ENCODE data around the gene SALL2.

- TF ChIP-seq GLIS3 (CRISPR knock-in tag; IDR thresholded peaks at IDR 0.05) (no peak), ZNF70 (CRISPR knock-in tag; IDR thresholded peaks at IDR 0.05) (no peak), TCF4 (CRISPR knock-in tag; IDR thresholded peaks at IDR 0.05; ENCODE audit: borderline replicate concordance) (no peak)
Measured at GRCh38 chr14:21523203-21523602, 2.9 kb downstream of the SALL2 start.

Data from SK-N-SH treated with all-trans-retinoic acid at 6 μM for 48 hours (cell line).